LoVo (cell line): ENCODE measurements around the gene SLIT3.

Source experiments
- DNase-seq: peaks from one replicate; pipeline ENCODE4 v3.0.0-alpha.2; 2016; ENCODE audit warnings: low spot score

The SLIT3 gene

GRCh38 chr5:169265888-169266287 lies 35.1 kb downstream of the SLIT3 start:
- no peak for DNase-seq

DNA sequence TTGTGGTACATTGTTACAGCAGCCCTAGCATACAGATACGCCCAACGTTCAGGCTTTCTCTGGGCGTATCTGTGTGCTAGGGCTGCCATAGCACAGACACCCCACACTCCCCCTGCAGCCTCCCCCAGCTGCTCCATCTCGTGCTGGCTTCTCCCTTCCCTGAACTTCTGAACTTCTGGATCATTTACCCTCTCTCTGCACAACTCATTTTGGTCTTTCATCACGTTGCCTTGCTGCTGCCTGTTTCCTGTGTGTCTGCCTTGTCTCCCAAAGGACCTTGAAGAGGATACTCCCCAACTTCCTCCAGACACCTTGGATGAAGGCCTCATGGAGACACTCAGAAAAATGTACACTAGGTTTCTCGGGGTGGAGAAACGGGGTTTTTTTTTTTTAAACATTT lies 37.3 kb downstream of the SLIT3 start:
- DNase-seq = no peak

DNA sequence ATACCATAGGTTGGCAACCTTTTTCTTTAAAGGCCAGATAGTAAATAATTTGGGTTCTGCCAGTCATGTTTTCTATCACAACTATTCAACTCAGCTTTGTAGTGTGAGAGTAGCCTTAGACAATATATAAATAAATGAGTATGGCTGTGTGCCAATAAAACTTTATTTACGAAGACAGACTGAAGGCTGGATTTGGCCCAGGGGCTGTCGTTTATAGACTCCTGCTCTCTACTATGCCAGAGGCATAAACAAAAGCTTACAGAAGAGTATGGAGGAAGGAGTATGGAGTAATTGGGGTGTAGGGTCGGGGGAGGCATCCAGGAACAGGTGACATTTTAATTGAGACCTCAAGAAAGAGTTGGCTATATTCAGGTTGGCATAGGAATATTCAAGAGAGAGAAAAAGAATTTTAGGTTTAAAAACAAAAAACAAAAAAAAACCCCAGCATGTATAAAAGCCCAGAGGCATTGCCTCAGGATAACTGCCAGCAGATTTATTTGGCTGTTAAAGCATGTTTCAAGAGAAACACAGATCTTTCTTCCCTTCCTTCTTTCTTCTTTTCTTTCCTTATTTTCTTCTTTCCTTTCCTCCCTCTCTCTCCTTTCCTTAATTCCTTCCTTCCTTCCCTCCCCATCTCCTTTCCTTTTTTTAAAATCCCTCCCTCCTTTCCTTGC lies 39.9 kb downstream of the SLIT3 start:
- no peak for DNase-seq

DNA sequence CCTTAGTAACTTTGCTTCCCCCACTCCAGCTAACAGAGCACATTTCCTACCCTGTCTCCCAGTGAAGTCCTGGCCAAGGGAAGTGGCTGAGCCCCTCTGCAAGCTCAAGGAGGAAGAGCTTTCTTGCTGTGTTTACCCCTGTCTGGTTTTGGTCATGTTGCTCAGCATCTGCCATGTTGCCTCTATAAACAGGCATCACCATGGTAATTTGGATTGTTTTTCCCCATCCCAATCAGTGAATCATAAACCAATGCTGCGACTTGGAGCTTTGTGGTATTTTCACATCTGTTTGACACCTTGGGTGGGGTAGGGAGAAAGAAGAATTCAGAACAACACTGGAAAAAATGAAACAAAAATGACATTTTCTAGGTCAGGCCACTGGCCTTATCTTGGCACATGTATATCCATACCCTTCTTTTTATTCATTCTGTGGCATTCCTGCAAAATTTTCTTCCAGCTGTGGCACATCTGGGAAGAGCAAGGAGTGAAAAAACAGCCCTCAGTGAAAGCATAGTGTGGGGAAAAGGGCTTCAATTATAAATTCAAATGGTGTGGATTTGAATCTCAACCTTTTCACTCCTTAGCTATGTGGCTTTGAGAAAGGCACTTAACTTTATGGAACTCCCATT lies 42.5 kb downstream of the SLIT3 start:
- no peak for DNase-seq

DNA sequence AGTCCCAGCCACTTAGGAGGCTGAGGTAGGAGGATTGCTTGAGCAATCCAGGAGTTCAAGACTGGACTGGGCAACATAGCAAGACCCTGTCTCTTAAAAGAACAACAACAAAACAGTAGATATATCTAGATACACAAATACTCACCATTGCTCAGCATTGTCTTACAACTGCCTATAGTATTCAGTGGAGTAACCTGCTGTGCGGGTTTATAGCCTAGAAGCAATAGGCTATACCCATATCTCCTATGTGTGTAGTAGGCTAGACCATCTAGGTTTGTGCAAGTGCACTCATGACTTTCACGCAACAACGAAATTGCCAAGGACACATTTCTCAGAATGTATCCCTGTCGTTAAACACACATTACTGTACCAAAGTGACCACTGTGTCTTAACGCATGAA lies 44.7 kb downstream of the SLIT3 start:
- no peak for DNase-seq

- no peak for DNase-seq
These were observed 47.9 kb downstream of the SLIT3 start for GRCh38 chr5:169253071-169253470.

DNA sequence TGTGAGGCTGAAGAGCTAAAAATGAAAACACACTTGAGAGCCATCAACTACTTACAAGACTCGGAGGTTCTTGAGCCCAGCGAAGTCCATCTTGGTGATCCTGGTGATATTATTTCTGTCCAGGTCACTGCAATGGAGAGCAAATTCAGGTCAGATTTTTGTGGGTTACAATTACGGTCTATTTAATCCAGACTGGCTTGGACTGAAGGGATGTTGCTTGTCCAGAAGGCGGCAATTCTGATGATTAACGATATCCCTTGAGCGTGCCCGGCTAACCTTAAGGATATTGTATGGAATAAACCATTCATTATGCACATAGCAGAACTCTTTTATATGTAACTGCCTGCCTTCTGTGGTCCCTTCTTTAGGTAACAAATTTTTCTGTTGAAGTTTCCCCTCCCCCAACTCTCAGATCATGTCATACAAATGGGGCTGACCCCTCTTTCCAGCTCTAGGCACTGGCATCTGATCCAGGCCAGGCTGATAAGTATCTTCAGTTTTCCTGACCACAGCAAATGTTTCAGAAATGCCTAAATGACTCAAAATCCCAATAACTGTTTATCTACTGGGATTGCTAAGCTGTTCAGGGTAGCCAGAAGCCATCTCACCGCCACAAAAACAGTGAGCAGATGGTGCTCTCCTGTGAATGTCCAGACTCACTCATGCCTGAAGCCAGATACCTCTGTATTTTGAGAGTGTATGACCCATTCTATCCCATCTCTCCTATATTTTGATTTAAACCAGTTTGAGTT lies 49.4 kb downstream of the SLIT3 start:
- DNase-seq = no peak

DNA sequence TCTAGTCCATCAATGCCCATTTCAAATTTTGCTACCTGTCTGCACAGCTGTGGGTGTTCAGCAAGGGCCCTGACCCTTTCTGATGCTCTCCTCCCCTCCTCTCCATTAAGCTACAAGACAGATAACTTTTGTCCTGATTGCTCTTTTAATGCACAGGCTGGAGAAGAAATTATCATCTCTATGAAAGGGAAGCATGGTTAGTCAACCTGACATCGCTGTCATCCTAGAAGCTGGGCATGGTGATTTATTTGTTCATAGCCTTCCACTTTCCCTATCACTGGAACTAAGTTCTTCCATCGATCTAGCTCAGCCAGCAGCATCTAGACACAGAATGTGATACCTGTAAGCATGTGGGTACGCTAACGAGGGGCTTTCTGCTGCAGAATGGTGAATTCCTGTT lies 50.1 kb downstream of the SLIT3 start:
- no peak for DNase-seq

DNA sequence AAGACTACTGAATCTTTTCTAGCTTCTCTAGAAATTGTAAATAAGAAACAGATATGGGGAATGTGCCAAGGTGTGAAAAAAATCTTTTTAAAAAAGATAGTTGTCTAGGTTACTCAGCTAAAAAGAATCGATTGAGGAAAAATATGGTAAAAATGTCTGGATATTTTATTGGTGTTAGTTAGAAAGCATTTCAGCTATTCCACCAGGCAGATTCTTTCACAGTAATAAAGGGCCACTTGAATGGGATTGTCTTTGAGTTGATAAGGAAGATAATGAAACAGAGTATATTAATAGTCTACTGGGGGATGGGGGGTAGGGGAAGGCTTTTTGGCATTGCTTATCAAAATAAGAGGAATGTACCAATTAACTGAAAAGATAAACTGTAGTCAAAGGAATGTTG lies 51.9 kb downstream of the SLIT3 start:
- no peak for DNase-seq

DNA sequence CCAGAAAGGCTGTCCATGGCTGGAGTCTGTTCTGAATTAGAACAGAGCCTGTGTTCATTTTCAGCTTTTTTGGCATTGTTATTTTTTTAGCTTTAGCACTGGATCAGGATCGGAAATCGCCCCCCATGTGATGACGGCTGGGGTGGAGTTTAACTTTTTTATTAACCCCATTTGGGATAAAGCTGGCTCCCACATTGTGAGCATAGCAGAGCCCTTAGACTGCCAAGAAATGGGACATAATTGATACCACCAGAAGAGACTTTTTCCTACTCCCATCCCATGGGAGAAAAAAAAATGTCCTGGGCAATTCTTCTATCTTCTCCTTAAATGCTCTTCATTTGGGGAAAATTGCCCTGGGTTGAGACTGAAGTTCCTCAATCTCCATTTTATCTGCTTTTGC lies 52.4 kb downstream of the SLIT3 start:
- DNase-seq = no peak

GRCh38 chr5:169244812-169245211 lies 56.1 kb downstream of the SLIT3 start:
- DNase-seq = no peak

DNA sequence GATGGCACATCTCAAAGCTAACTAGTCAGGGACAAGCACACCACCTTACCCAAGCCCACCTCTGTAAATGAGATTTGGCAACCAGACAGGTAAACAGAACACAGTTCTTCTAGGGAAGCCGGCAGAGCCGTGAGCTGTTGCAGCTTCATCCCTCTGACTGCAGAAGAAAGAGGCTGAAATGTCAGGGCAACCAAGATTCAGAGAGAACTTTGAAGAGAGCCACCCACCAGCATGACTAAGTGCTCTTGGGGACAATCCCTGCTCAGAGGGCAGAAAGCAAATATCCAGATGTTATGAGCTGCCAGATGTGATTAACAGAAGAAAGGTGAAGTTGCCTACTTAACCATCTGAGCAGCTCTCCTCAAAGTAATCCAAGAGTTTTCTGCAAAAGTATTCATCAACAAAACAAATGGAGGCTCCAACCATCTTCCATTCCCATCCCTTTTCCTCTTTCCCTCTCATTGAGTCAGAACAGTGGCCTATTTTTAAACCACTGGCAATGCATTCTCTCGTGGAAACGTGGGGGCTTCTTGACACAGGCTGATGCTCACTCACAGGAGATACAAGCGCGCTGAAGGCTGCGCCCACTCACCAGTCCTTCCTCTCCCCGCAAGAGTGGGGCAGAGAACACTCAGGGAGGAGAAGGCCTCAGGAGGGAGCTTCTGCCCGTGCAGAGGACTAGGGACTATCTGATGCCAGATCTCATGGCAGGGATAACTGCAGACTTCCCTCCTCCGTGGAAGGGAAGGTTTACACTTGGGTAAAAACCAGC lies 57.1 kb downstream of the SLIT3 start:
- DNase-seq = no peak

GRCh38 chr5:169242849-169243186 lies 58.1 kb downstream of the SLIT3 start:
- no peak for DNase-seq

DNA sequence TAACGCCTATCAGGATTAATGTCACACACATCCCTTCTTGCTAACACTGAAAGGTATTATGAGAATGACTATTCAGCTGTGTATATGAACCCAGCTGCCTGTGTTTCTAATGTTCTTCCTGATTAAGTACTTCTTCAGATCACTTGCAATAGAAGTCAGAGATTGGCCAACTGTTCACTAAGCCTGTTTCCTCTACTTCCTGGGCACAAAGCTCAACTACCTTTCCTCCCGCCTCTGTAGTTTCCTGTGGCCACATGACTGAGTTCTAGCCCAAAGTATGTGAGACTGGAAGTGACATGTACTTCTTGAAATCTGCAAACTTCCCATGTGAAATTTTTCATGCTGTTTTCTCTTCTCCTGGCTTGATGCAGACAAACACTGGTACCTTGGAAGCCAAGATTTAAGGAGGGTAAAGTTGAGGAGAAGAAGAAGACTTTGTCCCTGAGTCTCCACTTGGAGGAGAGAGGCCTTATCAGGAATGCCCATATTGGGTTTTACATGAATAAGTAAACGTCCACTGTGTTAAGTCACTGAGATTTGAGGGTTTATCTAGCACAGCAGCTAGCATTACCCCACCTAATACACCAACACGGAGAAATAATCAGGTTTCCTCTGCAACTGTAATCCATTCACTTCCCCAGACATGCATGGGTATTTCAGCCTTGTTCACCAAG lies 58.6 kb downstream of the SLIT3 start:
- DNase-seq = no peak

GRCh38 chr5:169229342-169229892 lies 71.5 kb downstream of the SLIT3 start:
- DNase-seq = no peak

- DNase-seq = no peak
These were observed 74.0 kb downstream of the SLIT3 start for GRCh38 chr5:169226895-169227294.

- no peak for DNase-seq
These were observed 75.0 kb downstream of the SLIT3 start for GRCh38 chr5:169225830-169226356.

DNA sequence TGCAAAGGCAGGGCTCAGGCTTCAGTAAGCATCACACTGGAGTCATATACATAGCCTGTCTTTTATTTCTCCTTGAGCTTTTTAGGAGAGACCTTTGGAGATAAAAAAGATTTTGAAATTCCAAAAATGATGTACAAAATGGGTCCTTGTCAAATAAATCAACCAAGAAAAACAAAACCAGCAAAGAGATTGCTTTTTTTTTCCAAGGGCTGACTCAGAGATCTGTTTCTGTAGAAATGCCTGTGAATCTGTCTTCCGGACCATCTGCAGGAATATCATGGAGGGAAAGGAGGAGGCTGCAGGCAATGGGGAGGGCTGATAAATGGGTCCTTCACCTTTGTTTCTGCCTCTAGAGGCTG lies 77.4 kb downstream of the SLIT3 start:
- DNase-seq = no peak

GRCh38 chr5:169222934-169223594 lies 77.9 kb downstream of the SLIT3 start:
- no peak for DNase-seq

GRCh38 chr5:169221519-169221918 lies 79.4 kb downstream of the SLIT3 start:
- DNase-seq = no peak

GRCh38 chr5:169219961-169220360 lies 81.0 kb downstream of the SLIT3 start:
- DNase-seq = no peak
